ENCODE measurements around the gene ST6GALNAC3. TPM values are rescaled to one million over a fixed set of nuclear protein-coding genes. Genes with fewer than 3 reads are reported as not detected.

The ST6GALNAC3 gene
- total RNA-seq, 1 experiment from 2014 or later = 4.6 TPM

DNA sequence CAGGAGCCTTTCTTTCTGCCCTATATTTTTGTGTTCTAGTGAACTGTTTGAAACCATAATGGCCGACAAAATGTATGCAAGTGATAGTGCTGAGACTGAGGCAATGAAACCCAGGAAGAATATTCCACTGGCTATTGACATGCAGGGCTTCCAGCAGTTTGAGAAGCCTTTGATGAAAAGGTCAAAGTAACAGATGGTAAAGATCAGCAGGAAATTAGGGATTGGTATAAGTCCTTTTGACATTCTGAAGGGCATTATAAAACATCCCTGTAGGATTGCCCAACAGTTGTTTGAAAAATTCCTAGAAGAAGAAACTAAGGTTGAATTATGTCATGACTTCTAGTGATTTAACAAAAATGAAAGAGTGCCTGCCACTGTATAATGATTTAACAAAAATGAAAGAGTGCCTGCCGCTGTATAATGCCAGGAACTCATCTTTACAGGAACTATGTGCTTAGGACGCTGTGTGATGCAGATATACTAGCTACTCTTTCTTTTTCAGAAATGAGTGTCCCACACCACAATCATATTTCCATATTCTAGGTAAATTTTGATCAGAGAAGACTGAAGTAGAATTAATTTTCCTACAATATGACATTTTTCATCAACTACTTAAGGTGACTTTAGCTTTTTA lies 508.8 kb downstream of the ST6GALNAC3 start:
- DNase-seq (ENCODE audit: low spot score) = no peak

GRCh38 chr1:76583875-76584477 lies 509.4 kb downstream of the ST6GALNAC3 start:
- DNase-seq (ENCODE audit: low spot score) = peak; percentile 11

DNA sequence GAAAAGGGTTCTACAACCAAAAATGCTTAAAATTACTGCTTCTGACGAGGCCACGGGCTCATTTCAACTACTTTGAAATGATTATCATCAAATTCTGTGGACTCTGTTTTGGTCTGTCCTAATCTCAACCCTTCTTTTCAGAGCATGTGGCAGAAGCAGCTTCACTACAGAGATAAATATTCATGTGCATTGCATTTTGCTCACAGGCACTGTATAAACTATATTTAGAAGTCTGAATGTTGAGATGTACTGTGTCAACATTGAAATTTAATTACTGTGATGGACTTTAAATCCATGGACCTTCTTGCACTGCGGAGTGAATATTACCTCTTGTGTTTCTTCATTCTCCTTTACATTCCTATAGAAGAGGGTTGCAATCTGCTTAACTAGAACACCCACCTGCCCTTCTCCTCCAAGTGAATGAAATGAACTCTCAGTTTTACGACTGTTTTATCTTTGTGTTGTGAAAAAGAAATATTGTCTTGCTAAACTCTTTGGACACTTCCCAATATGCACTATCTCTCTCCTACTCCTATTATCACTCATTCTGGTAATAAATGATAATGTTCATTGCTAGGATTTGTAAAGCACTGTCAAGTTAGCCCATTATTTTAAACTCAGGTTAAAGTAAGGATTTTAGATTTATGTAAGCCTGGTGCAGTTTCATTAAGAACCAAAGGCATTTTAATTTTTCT lies 511.6 kb downstream of the ST6GALNAC3 start:
- DNase-seq (ENCODE audit: low spot score) = no peak

DNA sequence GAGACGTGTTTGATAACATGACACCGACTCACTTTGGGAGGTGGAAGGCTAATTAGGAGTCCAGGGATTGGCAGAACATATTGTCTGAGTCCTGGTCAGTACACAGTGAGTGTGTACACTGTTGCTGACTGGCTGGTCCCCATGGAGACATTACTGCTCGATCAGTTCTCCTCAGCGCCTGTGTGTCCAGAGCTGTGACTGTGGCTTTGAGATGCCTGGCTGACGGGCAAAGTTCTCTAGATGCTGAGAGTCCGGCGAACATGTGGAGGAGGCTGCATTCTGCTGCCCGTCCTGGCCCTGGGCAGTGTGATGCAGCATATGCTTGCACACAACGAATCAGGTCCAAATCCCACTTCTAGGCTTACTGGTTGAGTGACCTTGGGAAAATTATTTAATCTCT lies 512.7 kb downstream of the ST6GALNAC3 start:
- no peak for DNase-seq (ENCODE audit: low spot score)

- no peak for DNase-seq (ENCODE audit: low spot score)
These were observed 516.9 kb downstream of the ST6GALNAC3 start for GRCh38 chr1:76591461-76591860.

GRCh38 chr1:76591963-76592362 lies 517.4 kb downstream of the ST6GALNAC3 start:
- DNase-seq (ENCODE audit: low spot score) = no peak

DNA sequence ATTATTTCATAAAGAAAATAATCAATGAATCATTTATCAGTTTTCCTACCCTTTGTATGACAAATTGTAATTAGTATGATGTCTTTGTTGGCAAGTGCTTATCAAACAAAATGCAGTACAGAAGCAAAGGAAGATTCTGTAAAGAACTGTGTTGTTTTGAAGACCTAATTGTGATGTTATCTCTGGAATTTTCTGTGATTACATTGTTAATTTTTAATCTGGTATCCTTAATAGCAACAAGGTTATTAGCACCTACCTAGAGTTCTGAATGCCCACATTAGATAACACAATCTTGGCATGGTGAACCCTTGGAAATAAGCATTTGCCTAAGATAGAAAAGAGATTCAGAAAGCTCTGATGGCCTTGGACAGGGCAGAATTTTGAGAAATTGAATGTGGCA lies 518.6 kb downstream of the ST6GALNAC3 start:
- no peak for DNase-seq (ENCODE audit: low spot score)

- peak; percentile 33 for DNase-seq (ENCODE audit: low spot score)
These were observed 519.1 kb downstream of the ST6GALNAC3 start for GRCh38 chr1:76593618-76594017.

- DNase-seq (ENCODE audit: low spot score) = no peak
These were observed 520.5 kb downstream of the ST6GALNAC3 start for GRCh38 chr1:76595024-76595423.

GRCh38 chr1:76601465-76601864 lies 526.9 kb downstream of the ST6GALNAC3 start:
- no peak for DNase-seq (ENCODE audit: low spot score)

- DNase-seq (ENCODE audit: low spot score) = no peak
These were observed 533.2 kb downstream of the ST6GALNAC3 start for GRCh38 chr1:76607717-76608116.

DNA sequence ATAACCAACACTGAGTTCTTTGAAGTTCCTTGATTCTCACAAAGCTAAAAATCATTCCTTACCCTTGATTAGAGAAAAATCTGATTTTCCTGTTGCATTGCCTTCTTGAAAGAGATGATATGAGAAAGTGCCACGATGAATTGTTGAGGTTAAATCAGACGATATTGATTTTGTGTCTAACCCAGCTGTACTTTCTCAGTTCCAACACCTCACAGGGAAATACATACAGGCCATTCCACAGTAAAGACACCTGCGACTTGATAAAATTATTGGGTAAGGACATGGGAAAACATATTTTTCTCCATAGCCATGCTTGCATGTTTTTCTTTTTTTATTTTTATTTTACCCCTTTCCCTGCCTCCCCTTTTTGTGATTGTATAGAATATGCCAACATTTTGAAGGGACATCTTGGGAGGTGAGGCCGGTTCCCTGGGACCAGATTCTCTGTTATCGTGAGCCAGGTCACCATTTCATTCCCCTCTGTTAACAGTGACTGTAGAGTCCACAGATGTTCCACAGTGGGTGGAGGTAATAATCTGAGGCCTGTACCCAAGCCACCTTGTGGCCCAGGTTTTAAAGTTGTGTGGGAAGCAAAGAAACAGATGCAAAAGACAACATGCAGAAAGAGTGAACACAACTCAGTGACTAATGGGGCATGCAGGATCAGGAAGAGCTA lies 537.4 kb downstream of the ST6GALNAC3 start:
- no peak for DNase-seq (ENCODE audit: low spot score)

- no peak for DNase-seq (ENCODE audit: low spot score)
These were observed 539.3 kb downstream of the ST6GALNAC3 start for GRCh38 chr1:76613886-76614285.

DNA sequence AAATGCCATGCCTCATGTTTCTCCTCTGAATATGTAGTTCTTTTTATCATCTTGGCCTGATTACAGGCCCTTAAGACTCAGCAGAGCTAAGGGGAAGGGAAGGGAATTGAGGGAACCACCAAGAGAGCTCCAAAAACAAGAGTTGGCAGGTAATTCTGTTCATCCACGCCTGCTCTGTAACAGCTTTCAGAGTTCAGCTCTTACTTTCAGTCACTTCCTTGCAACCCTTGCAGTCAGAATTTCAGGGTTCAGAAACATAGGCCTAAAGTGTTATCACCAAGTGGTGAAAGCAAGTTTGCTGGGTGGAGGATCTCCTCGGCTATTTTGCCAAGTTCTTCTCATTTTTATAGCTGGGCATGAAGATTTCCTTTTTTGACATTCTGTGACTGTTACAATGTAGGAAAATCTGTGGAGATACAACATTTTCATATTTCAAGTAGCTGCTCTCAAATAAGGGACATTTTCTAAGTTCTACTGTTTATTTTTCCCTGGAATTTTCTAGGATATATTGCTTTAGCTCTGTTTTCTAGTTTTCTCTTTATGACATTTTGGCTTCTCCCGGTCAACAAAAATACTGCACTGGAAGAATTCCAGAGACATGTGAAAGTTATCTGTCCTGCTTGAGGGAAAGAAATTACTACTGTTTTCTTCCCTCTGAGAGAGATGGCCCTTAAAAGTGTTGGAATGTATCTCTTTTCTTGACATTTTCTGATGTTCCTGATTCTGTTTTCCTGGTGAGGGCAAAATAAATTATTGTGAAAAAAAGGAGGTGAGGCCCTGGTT lies 540.9 kb downstream of the ST6GALNAC3 start:
- no peak for DNase-seq (ENCODE audit: low spot score)

DNA sequence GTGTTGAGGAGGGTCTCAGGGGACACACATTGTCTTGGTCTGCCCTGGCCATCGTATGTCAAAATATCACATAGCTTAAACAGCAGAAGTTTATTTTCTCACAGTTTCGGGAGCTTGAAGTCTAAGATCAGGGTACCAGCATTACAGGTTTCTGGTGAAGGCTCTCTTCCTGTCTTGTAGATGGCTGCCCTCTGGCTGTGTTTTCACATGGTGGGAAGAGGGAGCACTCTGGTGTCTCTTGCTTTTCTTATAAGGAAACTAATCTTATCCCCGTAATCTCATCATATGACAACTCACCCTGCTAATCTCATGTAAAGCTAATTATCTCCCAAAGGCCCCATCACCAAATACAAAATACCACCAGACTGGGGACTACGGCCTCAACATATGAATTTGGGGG lies 545.8 kb downstream of the ST6GALNAC3 start:
- DNase-seq (ENCODE audit: low spot score) = no peak

DNA sequence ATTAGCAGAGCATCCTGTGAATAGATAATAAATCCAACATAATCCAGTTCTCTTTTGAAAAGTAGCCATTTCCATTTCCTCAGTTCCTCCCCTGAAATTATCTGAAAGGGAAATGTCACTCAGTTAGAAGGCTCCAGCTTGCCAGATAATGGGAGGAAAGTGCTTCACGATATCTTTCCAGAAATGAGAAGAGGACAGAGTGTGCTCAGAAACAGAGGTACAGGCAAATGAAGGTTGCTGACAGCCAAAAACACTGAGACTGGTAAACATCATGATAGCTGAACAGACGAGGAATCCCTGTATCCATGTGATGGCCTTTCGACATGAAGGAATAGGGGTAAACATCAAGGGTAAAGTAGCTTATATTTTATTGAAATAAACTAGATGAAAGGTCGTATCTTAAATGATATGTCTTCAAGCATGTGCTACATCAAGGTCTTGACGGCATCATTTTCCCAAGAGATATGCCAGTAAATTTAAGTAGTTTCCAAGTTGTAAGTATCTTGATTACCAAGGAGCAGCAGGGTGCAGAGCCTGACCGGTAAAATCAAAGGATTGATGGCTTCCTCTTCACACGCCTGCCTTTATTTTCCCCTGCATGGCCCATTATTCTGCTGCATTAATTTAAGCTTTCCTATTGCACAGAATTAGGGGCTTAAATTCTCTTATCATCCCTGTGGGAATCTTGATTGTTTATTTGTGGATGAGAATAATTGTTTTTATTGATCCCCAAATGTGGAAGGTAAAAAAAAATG lies 548.4 kb downstream of the ST6GALNAC3 start:
- DNase-seq (ENCODE audit: low spot score) = no peak

- DNase-seq (ENCODE audit: low spot score) = no peak
These were observed 551.5 kb downstream of the ST6GALNAC3 start for GRCh38 chr1:76625886-76626678.

DNA sequence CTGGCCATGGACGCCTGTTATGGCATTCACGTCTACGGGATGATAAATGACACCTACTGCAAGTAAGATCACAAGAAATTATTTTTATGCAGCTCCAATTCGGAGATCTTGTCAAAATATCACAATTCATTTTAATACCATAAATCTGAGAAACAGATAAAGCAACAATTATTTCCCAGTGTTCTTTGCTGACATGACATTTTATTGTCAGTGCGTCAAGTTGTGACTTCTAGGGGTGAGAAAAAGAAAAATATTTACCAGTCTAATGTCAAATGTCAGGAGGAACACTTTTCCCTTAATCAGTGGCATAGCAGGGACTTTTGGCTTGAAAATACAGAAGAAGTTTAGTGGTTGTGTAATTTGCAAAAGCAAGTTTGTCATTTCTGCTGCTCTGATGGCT lies 553.0 kb downstream of the ST6GALNAC3 start:
- no peak for DNase-seq (ENCODE audit: low spot score)

- no peak for DNase-seq (ENCODE audit: low spot score)
These were observed 553.4 kb downstream of the ST6GALNAC3 start for GRCh38 chr1:76627901-76628300.

DNA sequence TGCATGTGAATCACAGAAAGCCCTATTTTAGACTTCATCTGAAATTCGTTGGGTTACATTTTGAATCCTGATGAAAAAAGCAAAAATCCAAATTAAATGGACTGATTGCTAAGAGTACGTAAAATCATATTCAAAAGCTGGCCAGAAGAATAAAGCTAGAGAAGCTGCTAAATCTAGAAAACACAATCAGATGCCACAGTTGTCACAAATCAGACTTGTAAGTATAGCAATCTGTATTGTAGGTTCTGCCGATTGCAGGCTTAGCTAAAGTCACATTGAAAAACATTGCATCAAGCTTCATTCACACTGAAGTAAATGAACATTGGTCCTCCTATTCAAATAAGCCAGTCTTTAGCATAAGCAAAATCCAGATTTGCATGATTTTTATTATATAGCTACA lies 557.6 kb downstream of the ST6GALNAC3 start:
- DNase-seq (ENCODE audit: low spot score) = no peak
